HG02943 (cell line): ENCODE data around the gene CCL1.
A peak's percentile ranks its signal among the peaks of the same experiment; 100 is the strongest.

ENCODE experiments used
- ATAC-seq: cut with Tn5 transposase; IDR thresholded peaks from one replicate; pipeline ENCODE4 v1.9.1; 2021; ENCODE audit warnings: mild to moderate bottlenecking, low read depth, moderate library complexity; ENCODE audit not compliant: unreplicated experiment

CCL1 gene

GRCh38 chr17:34384271-34384670 is 21.2 kb upstream of the CCL1 start:
- ATAC-seq = no peak

- ATAC-seq = no peak
Observed at GRCh38 chr17:34383216-34383615, 20.2 kb upstream of the CCL1 start.

- ATAC-seq = no peak
Observed at GRCh38 chr17:34382621-34383124, 19.6 kb upstream of the CCL1 start.

- no peak for ATAC-seq
Observed at GRCh38 chr17:34379868-34380267, 16.8 kb upstream of the CCL1 start.

GRCh38 chr17:34378664-34379101 is 15.7 kb upstream of the CCL1 start:
- ATAC-seq = peak; percentile 67

- no peak for ATAC-seq
Observed at GRCh38 chr17:34377078-34377823, 14.2 kb upstream of the CCL1 start.

- no peak for ATAC-seq
Observed at GRCh38 chr17:34375426-34375997, 12.5 kb upstream of the CCL1 start.

GRCh38 chr17:34374457-34374856 is 11.4 kb upstream of the CCL1 start:
- no peak for ATAC-seq

- no peak for ATAC-seq
Observed at GRCh38 chr17:34371405-34372100, 8.5 kb upstream of the CCL1 start.

- no peak for ATAC-seq
Observed at GRCh38 chr17:34370997-34371395, 8.0 kb upstream of the CCL1 start.

- no peak for ATAC-seq
Observed at GRCh38 chr17:34370376-34370996, 7.5 kb upstream of the CCL1 start.

GRCh38 chr17:34369571-34369970 is 6.5 kb upstream of the CCL1 start:
- no peak for ATAC-seq

GRCh38 chr17:34368946-34369500 is 6.0 kb upstream of the CCL1 start:
- no peak for ATAC-seq

GRCh38 chr17:34368196-34368945 is 5.3 kb upstream of the CCL1 start:
- ATAC-seq = no peak

GRCh38 chr17:34367486-34368195 is 4.6 kb upstream of the CCL1 start:
- ATAC-seq = no peak

- no peak for ATAC-seq
Observed at GRCh38 chr17:34366529-34367107, 3.6 kb upstream of the CCL1 start.

- no peak for ATAC-seq
Observed at GRCh38 chr17:34366010-34366409, 3.0 kb upstream of the CCL1 start.

- ATAC-seq = no peak
Observed at GRCh38 chr17:34365340-34365739, 2.3 kb upstream of the CCL1 start.

GRCh38 chr17:34364751-34365150 is 1.7 kb upstream of the CCL1 start:
- ATAC-seq = no peak
